H1 (cell line): Measurements from ENCODE around the gene ADAM19. TPM values are rescaled to one million over a fixed set of nuclear protein-coding genes. Genes with fewer than 3 reads are reported as not detected.

Source experiments
- polyA plus RNA-seq, 7 experiments: library from polyadenylated mRNA; depleted of rRNA in 3 of 7; stranded (reverse) in 5 of 7; unstranded in 2 of 7; fragments of >200 nt in 5 of 7; fragments of 200-250 nt in 2 of 7; gene quantifications; 1 replicate in 5 of 7; 2 replicates in 1 of 7; 4 replicates in 1 of 7; pipeline versions ENCODE4 v1.2.1 to v1.2.3, GENCODE V29; 2011 to 2013; ENCODE audit warnings: missing spikeins in 2 of 7, mixed read lengths in 2 of 7
- total RNA-seq: library from RNA; stranded (reverse); fragmentation: NEBNext Ultra II Directional; extraction: Animal tissue kit (Norgen Biotek cat#: 25700); gene quantifications from 2 replicates; pipeline ENCODE4 v1.2.1, GENCODE V29; 2021
- TF ChIP-seq, protein P1 (sequence below): IDR thresholded peaks from 2 replicates; pipeline ENCODE4 v1.6.1; 2012; ENCODE audit warnings: low read length, inconsistent platforms

ADAM19 gene
- total and polyA plus RNA-seq, 2 of the 8 experiments (the other 6 are each of a cell fraction or from before 2014, with no cell fraction given), result 6.5 to 22.7 TPM

DNA sequence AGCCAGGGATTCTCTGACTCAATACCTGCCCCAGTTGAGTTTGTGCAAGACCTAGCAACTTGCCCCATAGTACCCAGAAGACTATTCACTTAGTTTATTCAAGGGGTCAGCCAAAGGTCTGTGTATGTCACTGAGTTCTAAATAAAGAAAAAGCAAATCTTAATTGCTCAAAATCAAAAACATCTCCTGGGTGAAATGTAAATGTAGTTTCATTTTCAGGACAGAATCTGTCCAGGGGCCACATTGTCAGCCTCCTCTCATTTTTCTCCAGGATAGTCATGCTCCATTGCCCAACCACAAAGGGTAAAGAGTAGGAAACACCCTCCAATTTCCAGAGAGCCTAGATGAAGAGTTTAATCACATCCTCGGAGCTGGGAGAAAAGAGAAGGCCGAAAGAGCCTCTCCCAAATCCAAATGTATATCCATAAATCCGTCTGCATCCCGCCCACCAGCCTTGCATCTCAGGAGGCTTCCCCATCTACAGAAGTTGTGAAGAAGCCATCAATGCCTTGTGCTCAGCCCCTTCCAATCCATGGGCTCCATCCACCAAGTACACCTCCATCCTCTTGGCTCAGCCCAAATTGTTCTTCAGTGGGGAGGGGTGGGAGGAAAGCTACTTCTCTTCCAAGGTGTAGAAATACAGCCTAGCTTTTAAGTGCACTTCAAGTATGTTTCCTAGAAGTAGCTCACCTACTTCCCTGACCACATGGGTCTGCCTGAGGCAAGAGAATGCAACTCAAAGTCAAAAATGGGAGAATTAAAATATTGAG is 26.9 kb downstream of the ADAM19 start (continued):
- TF ChIP-seq, protein P1, sequence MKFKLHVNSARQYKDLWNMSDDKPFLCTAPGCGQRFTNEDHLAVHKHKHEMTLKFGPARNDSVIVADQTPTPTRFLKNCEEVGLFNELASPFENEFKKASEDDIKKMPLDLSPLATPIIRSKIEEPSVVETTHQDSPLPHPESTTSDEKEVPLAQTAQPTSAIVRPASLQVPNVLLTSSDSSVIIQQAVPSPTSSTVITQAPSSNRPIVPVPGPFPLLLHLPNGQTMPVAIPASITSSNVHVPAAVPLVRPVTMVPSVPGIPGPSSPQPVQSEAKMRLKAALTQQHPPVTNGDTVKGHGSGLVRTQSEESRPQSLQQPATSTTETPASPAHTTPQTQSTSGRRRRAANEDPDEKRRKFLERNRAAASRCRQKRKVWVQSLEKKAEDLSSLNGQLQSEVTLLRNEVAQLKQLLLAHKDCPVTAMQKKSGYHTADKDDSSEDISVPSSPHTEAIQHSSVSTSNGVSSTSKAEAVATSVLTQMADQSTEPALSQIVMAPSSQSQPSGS, result no peak
